Gastrocnemius medialis (tissue), 4 donors: Measurements from ENCODE around the gene CYYR1. TPM values are rescaled to one million over a fixed set of nuclear protein-coding genes. Genes with fewer than 3 reads are reported as not detected.

Experiments
- ATAC-seq, 2 donors: fragments of 150-250 bp; one replicate each; pipeline ENCODE4 v1.9.1; 2016
- DNase-seq, 2 donors: peaks; one replicate each; pipeline ENCODE4 v3.0.0-alpha.2; 2019
- H3K27ac ChIP-seq, 4 donors: fragments of 200-600 bp; sonication (generic); 1 replicate in 1 of 4; 2 replicates in 3 of 4; pipeline ENCODE4 v1.5.1; 2016 to 2018; ENCODE audit warnings: mild to moderate bottlenecking in 2 of 4, moderate library complexity in 1 of 4
- H3K27me3 ChIP-seq, 3 donors: fragments of 200-600 bp; sonication (generic) in 2 of 3; 1 replicate in 1 of 3; 2 replicates in 2 of 3; pipeline versions ENCODE4 v1.5.1 to v1.6.0; 2016 to 2019; ENCODE audit warnings: mild to moderate bottlenecking in 1 of 3, moderate library complexity in 1 of 3
- H3K36me3 ChIP-seq, 2 donors: fragments of 200-600 bp; sonication (generic) in 1 of 2; one replicate each; pipeline ENCODE4 v1.5.1; 2017 to 2018
- H3K4me1 ChIP-seq, 2 donors: fragments of 200-600 bp; sonication (generic) in 1 of 2; one replicate each; pipeline ENCODE4 v1.5.1; 2016 to 2017; ENCODE audit warnings: mild to moderate bottlenecking in 2 of 2
- H3K4me3 ChIP-seq, 4 donors: fragments of 200-600 bp; sonication (generic) in 3 of 4; 1 replicate in 1 of 4; 2 replicates in 3 of 4; pipeline ENCODE4 v1.5.1; 2016 to 2019; ENCODE audit warnings: mild to moderate bottlenecking in 2 of 4
- H3K9me3 ChIP-seq, 3 donors: fragments of 200-600 bp; sonication (generic) in 2 of 3; 1 replicate in 1 of 3; 2 replicates in 2 of 3; pipeline ENCODE4 v1.5.1; 2016 to 2019
- CTCF ChIP-seq, 5 experiments: fragments of 450-650 bp in 3 of 5; fragments of 200-600 bp in 2 of 5; sonication (generic) in 2 of 5; IDR thresholded peaks in 4 of 5; conservative IDR thresholded peaks in 1 of 5; 1 replicate in 4 of 5; 2 replicates in 1 of 5; pipeline ENCODE4 v1.5.1; 2016 to 2019; ENCODE audit warnings: antibody characterized with exemption in 5 of 5, mild to moderate bottlenecking in 3 of 5, moderate library complexity in 3 of 5
- POLR2A ChIP-seq, 2 donors: fragments of 450-650 bp; IDR thresholded peaks; one replicate each; pipeline ENCODE4 v1.6.1; 2017; ENCODE audit warnings: antibody characterized with exemption in 2 of 2, mild to moderate bottlenecking in 2 of 2, moderate library complexity in 2 of 2
- in situ Hi-C, 4 donors: fragments of 200-750 bp; cut with MboI; loops; one replicate each; pipeline versions ENCODE4 v1.15.0 to v1.8.0; 2017; ENCODE audit warnings: low sequenced_read_pairs in 4 of 4
- intact Hi-C: fragments of 100-400 bp; cut with DNase I; formaldehyde crosslinking; loops from one replicate; pipeline ENCODE4 v1.15.1; 2023; ENCODE audit warnings: low total_unique reads
- total RNA-seq, 4 donors: library from RNA; depleted of rRNA; stranded (reverse); fragments of >200 nt; gene quantifications; one replicate each; pipeline versions ENCODE4 v1.1.0 to v1.2.3, GENCODE V29; 2016

CYYR1 gene
- total RNA-seq, 4 donors from 2014 or later = 11.7 to 15.5 (median 13.8) TPM

GRCh38 chr21:26539566-26539965 is 33.5 kb downstream of the CYYR1 start:
- Histone ChIP-seq H3K27ac (no peak overlapping the region), H3K36me3 (no peaks in the 10 kb centered on the region), H3K4me1 (no peaks in the 10 kb centered on the region), H3K4me3 (no peak overlapping the region), H3K9me3 (no peaks in the 10 kb centered on the region), H3K27me3 (no peaks in the 10 kb centered on the region)
- TF ChIP-seq POLR2A (IDR thresholded peaks at IDR 0.05) (no peak), CTCF (IDR thresholded peaks at IDR 0.05 in 4 of 5, conservative IDR thresholded peaks at IDR 0.05 in 1 of 5) (no peak)
- DNase-seq (no peak), ATAC-seq (no peak)
- intact Hi-C loops = no loop called here
- in situ Hi-C loops = no loop called here

- in situ Hi-C loops = no loop called here
- intact Hi-C loops = loop anchor here (1.0 kb wide), 1 partner anchor 8 kb away; no protein-coding TSS in a partner anchor
- no peaks in the 10 kb centered on the region for H3K9me3 ChIP-seq
Measured at GRCh38 chr21:26534517-26534916, 38.6 kb downstream of the CYYR1 start.

GRCh38 chr21:26532208-26532607 is 40.9 kb downstream of the CYYR1 start:
- no peaks in the 10 kb centered on the region for H3K4me1 ChIP-seq
- H3K9me3 ChIP-seq = no peaks in the 10 kb centered on the region
- H3K4me3 ChIP-seq = no peak overlapping the region
- in situ Hi-C loops (no loop called here), intact Hi-C loops (no loop called here)
- no peak overlapping the region for H3K27ac ChIP-seq
- TF ChIP-seq POLR2A (IDR thresholded peaks at IDR 0.05) (no peak), CTCF (IDR thresholded peaks at IDR 0.05 in 4 of 5, conservative IDR thresholded peaks at IDR 0.05 in 1 of 5) (no peak)
- H3K27me3 ChIP-seq = no peaks in the 10 kb centered on the region
- ATAC-seq (no peak), DNase-seq (no peak)
- H3K36me3 ChIP-seq = no peaks in the 10 kb centered on the region

More at GRCh38 chr21:26534517-26534916, 38.6 kb downstream of the CYYR1 start:
- DNase-seq (no peak), ATAC-seq (no peak)
- TF ChIP-seq POLR2A (IDR thresholded peaks at IDR 0.05) (no peak), CTCF (IDR thresholded peaks at IDR 0.05 in 4 of 5, conservative IDR thresholded peaks at IDR 0.05 in 1 of 5) (no peak)
- H3K27me3 ChIP-seq = no peaks in the 10 kb centered on the region
- no peak overlapping the region for H3K27ac ChIP-seq
- H3K36me3 ChIP-seq = no peaks in the 10 kb centered on the region
- H3K4me3 ChIP-seq = no peak overlapping the region
- H3K4me1 ChIP-seq = no peaks in the 10 kb centered on the region

- Histone ChIP-seq H3K36me3 (no peaks in the 10 kb centered on the region), H3K27ac (no peak overlapping the region), H3K4me3 (no peak overlapping the region), H3K27me3 (no peaks in the 10 kb centered on the region), H3K4me1 (no peaks in the 10 kb centered on the region), H3K9me3 (no peaks in the 10 kb centered on the region)
- in situ Hi-C loops = no loop called here
- DNase-seq (no peak), ATAC-seq (no peak)
- TF ChIP-seq POLR2A (IDR thresholded peaks at IDR 0.05) (no peak), CTCF (IDR thresholded peaks at IDR 0.05 in 4 of 5, conservative IDR thresholded peaks at IDR 0.05 in 1 of 5) (no peak)
- intact Hi-C loops = no loop called here
Measured at GRCh38 chr21:26529526-26529925, 43.6 kb downstream of the CYYR1 start.

GRCh38 chr21:26528882-26529281 is 44.2 kb downstream of the CYYR1 start:
- in situ Hi-C loops = no loop called here
- H3K27ac ChIP-seq = no peak overlapping the region
- H3K9me3 ChIP-seq = no peaks in the 10 kb centered on the region
- no peak overlapping the region for H3K4me3 ChIP-seq
- DNase-seq = no peak
- H3K4me1 ChIP-seq = no peaks in the 10 kb centered on the region
- intact Hi-C loops = no loop called here
- TF ChIP-seq POLR2A (IDR thresholded peaks at IDR 0.05) (no peak), CTCF (IDR thresholded peaks at IDR 0.05 in 4 of 5, conservative IDR thresholded peaks at IDR 0.05 in 1 of 5) (no peak)
- no peak for ATAC-seq
- no peaks in the 10 kb centered on the region for H3K27me3 ChIP-seq
- H3K36me3 ChIP-seq = no peaks in the 10 kb centered on the region
